ENCODE measurements around the gene RPL29.

Gene RPL29

DNA sequence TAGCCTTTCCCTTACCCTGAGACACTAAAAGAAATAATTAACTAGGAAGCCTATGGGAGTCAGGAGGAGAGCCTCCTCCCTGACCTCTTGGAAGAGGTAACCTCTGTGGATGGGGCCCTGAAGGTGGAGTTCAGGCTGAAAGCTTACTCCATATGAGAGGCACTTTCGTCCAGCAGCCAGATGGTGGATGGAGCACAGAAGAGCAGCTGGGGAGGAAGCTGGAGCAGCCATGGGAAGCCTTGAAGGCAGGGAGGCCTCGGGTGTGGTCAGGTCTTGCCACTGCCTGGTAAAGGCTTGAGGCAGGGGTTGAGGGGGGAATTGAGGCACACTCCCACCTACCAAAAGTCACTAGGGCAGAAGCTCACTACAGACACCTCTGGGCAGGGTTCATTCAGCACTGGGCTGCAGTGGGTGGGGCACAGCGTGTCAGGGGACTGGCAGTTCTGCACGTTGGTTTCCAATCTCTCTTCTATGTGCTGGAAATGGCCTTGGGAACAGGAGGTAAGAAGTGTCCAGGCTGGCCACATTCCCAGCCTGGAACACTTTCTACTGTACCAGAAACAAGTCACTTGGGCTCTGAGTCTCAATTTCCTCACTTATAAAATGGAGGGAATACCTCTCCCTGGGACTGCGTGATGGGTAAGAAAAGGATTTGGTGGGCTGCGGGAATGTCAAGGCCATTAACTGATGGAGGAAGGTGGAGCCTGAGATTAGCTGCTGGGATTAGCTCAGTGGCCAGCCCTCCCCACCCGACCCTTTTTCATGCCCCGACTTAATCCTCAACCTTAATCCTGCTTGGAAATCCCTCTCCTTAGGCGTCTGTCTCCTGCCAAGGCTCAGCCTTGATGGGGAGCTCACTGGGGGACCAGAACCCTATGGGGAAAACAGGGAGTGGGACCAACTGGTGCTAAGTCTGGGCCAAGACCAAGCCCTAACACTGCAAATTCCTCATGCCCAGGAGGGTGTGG lies 33.8 kb downstream of the RPL29 start:
- DNase-seq: no peak

GRCh38 chr3:51961011-51961410 lies 34.7 kb downstream of the RPL29 start:
- no peak for DNase-seq

DNA sequence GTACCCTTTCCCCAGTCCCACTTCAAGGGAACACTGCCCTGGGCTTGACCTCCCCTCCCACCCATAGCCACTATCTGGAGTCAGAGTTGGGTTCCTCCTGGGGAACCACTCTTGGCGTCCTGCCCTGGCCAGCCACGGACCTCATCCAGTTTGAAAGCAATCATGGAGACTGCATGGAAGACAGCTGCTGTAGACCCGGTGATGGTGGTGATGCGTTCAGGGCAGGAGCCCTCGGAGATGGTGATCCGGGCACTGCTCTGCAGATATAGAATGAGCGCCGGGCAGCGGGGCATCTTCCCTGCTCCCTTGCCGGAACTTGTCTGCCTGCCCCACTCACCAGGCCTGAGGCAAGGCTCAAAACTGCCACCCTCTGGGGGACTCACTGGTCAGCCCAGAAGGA lies 35.3 kb downstream of the RPL29 start:
- no peak for DNase-seq

GRCh38 chr3:51959651-51960050 lies 36.0 kb downstream of the RPL29 start:
- DNase-seq: no peak

GRCh38 chr3:51958603-51959521 lies 36.8 kb downstream of the RPL29 start:
- no peak for DNase-seq

GRCh38 chr3:51957520-51958205 lies 38.0 kb downstream of the RPL29 start:
- DNase-seq: no peak

DNA sequence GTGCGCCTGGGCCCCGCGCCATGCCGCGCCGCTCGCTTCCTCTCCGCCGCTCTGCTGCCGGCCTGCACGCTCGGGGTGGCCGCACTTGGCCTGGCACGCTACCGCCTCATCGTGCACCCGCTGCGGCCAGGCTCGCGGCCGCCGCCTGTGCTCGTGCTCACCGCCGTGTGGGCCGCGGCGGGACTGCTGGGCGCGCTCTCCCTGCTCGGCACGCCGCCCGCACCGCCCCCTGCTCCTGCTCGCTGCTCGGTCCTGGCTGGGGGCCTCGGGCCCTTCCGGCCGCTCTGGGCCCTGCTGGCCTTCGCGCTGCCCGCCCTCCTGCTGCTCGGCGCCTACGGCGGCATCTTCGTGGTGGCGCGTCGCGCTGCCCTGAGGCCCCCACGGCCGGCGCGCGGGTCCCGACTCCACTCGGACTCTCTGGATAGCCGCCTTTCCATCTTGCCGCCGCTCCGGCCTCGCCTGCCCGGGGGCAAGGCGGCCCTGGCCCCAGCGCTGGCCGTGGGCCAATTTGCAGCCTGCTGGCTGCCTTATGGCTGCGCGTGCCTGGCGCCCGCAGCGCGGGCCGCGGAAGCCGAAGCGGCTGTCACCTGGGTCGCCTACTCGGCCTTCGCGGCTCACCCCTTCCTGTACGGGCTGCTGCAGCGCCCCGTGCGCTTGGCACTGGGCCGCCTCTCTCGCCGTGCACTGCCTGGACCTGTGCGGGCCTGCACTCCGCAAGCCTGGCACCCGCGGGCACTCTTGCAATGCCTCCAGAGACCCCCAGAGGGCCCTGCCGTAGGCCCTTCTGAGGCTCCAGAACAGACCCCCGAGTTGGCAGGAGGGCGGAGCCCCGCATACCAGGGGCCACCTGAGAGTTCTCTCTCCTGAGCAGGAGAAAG lies 39.6 kb downstream of the RPL29 start:
- no peak for DNase-seq

GRCh38 chr3:51955175-51955892 lies 40.4 kb downstream of the RPL29 start, which contains the start of gene GPR62:
TSS of gene GPR62 (plus strand) at chr3:51955381. CDS start at chr3:51955653, 272 bp downstream.
- DNase-seq: no peak

GRCh38 chr3:51954713-51955112 lies 41.0 kb downstream of the RPL29 start:
- DNase-seq: no peak

GRCh38 chr3:51954105-51954504 lies 41.6 kb downstream of the RPL29 start:
- DNase-seq: no peak

GRCh38 chr3:51953445-51953844 lies 42.2 kb downstream of the RPL29 start:
- DNase-seq: no peak

- DNase-seq: no peak
Observed at GRCh38 chr3:51950899-51951298, 44.8 kb downstream of the RPL29 start.

- no peak for DNase-seq
Observed at GRCh38 chr3:51949121-51949520, 46.6 kb downstream of the RPL29 start.

DNA sequence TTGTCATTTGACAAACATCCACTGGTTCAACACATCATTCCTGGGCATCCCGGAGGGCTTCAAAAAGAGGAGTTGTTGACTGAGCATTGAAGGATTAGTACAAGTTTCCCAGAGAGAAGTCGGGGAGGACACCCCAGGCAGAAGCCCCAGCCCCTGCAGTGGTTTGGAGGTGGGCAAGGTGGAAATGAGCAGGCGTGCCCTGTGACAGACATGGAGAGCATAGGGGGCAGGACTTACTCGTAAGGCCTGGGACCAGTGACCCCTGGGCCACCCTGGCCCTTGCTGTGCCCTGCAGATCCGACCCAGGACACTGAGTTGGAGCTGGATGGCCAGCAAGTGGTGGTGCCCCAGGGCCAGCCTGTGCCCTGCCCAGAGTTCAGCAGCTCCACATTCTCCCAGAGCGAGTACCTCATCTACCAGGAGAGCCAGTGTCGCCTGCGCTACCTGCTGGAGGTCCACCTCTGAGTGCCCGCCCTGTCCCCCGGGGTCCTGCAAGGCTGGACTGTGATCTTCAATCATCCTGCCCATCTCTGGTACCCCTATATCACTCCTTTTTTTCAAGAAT lies 47.6 kb downstream of the RPL29 start:
- DNase-seq: no peak

- DNase-seq: no peak
Observed at GRCh38 chr3:51947215-51947900, 48.3 kb downstream of the RPL29 start.

- DNase-seq: no peak
Observed at GRCh38 chr3:51946796-51947195, 48.9 kb downstream of the RPL29 start.

DNA sequence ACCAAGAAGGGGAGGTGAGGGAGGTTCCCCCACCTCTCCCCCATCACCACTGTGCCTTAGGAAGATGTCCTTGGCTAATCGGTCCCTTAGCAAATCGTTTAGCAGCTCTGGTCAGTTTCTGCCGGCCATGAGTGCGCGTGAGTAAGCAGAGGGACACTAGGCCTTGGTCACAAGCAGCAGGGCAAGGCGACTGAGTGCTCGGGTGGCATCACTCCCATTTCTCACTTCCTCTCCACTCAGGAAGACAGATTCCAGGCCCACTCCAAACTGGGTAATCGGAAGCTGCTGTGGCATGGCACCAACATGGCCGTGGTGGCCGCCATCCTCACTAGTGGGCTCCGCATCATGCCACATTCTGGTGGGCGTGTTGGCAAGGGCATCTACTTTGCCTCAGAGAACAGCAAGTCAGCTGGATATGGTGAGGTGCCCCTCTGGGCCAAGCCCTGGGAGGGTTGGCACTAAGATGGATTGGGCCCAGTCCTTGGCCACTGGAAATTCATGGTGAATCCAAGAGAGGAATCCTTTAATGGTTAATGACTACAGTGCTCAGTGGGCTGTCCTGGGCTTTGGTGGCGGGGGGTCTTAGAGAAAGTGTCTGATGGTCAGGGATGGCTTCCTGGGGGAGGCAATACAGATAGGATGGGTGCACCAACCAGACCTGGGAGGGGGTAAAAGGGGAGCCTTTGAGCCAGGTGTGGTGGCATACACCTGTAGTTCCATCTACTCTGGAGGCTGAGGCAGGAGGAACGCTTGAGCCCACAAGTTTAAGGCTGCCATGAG lies 49.6 kb downstream of the RPL29 start:
- no peak for DNase-seq

- no peak for DNase-seq
Observed at GRCh38 chr3:51945031-51945840, 50.5 kb downstream of the RPL29 start.
